ENCODE measurements around the gene BPIFA1.

The BPIFA1 gene

GRCh38 chr20:33282196-33282934 lies 46.6 kb downstream of the BPIFA1 start:
- Histone ChIP-seq H3K27me3 (ENCODE audit: control insufficient read depth, insufficient read depth, low read length) (no peaks in the 10 kb centered on the region), H3K4me3 (ENCODE audit: low read length) (no peak overlapping the region), H3K36me3 (ENCODE audit: control insufficient read depth, insufficient read depth, low read length) (no peaks in the 10 kb centered on the region)

GRCh38 chr20:33282991-33283555 lies 47.3 kb downstream of the BPIFA1 start, which contains the start of gene BPIFB1:
TSS of gene BPIFB1 (plus strand) at chr20:33283214. CDS start at chr20:33286074, 2,860 bp downstream.
- peak within 1 kb of the TSS; percentile 22 for H3K9ac ChIP-seq (ENCODE audit: low read length)
- H3K9me3 ChIP-seq (ENCODE audit: control insufficient read depth, low read length) = no peaks in the 10 kb centered on the region
- H3K4me3 ChIP-seq (ENCODE audit: low read length) = no peak within 1 kb of the TSS
- H3K4me1 ChIP-seq (ENCODE audit: control insufficient read depth, insufficient read depth, low read length) = peaks cover 42% of the 10 kb centered on the region
- H3K36me3 ChIP-seq (ENCODE audit: control insufficient read depth, insufficient read depth, low read length) = no peaks in the 10 kb centered on the region
- no peaks in the 10 kb centered on the region for H3K27me3 ChIP-seq (ENCODE audit: control insufficient read depth, insufficient read depth, low read length)

More at GRCh38 chr20:33282196-33282934, 46.6 kb downstream of the BPIFA1 start:
- no peaks in the 10 kb centered on the region for H3K9me3 ChIP-seq (ENCODE audit: control insufficient read depth, low read length)
- peaks cover 50% of the 10 kb centered on the region for H3K4me1 ChIP-seq (ENCODE audit: control insufficient read depth, insufficient read depth, low read length)
- H3K9ac ChIP-seq (ENCODE audit: low read length) = no peak overlapping the region

- Histone ChIP-seq H3K4me1 (ENCODE audit: control insufficient read depth, insufficient read depth, low read length) (peaks cover 34% of the 10 kb centered on the region), H3K4me3 (ENCODE audit: low read length) (no peak overlapping the region), H3K36me3 (ENCODE audit: control insufficient read depth, insufficient read depth, low read length) (no peaks in the 10 kb centered on the region), H3K9ac (ENCODE audit: low read length) (no peak overlapping the region), H3K27me3 (ENCODE audit: control insufficient read depth, insufficient read depth, low read length) (no peaks in the 10 kb centered on the region), H3K9me3 (ENCODE audit: control insufficient read depth, low read length) (no peaks in the 10 kb centered on the region)
Measured at GRCh38 chr20:33284284-33284683, 48.5 kb downstream of the BPIFA1 start.

GRCh38 chr20:33284937-33285336 lies 49.1 kb downstream of the BPIFA1 start:
- no peak overlapping the region for H3K4me3 ChIP-seq (ENCODE audit: low read length)
- H3K9me3 ChIP-seq (ENCODE audit: control insufficient read depth, low read length) = no peaks in the 10 kb centered on the region
- H3K36me3 ChIP-seq (ENCODE audit: control insufficient read depth, insufficient read depth, low read length) = no peaks in the 10 kb centered on the region
- H3K4me1 ChIP-seq (ENCODE audit: control insufficient read depth, insufficient read depth, low read length) = peaks cover 30% of the 10 kb centered on the region
- H3K27me3 ChIP-seq (ENCODE audit: control insufficient read depth, insufficient read depth, low read length) = no peaks in the 10 kb centered on the region
- H3K9ac ChIP-seq (ENCODE audit: low read length) = no peak overlapping the region

GRCh38 chr20:33285861-33286495 lies 50.2 kb downstream of the BPIFA1 start:
- peaks cover 22% of the 10 kb centered on the region for H3K4me1 ChIP-seq (ENCODE audit: control insufficient read depth, insufficient read depth, low read length)
- no peak overlapping the region for H3K4me3 ChIP-seq (ENCODE audit: low read length)
- H3K9ac ChIP-seq (ENCODE audit: low read length) = no peak overlapping the region
- H3K9me3 ChIP-seq (ENCODE audit: control insufficient read depth, low read length) = no peaks in the 10 kb centered on the region
- no peaks in the 10 kb centered on the region for H3K27me3 ChIP-seq (ENCODE audit: control insufficient read depth, insufficient read depth, low read length)
- no peaks in the 10 kb centered on the region for H3K36me3 ChIP-seq (ENCODE audit: control insufficient read depth, insufficient read depth, low read length)

GRCh38 chr20:33287884-33288283 lies 52.1 kb downstream of the BPIFA1 start:
- Histone ChIP-seq H3K9ac (ENCODE audit: low read length) (no peak overlapping the region), H3K4me1 (ENCODE audit: control insufficient read depth, insufficient read depth, low read length) (peaks cover 7% of the 10 kb centered on the region), H3K36me3 (ENCODE audit: control insufficient read depth, insufficient read depth, low read length) (no peaks in the 10 kb centered on the region), H3K4me3 (ENCODE audit: low read length) (no peak overlapping the region), H3K9me3 (ENCODE audit: control insufficient read depth, low read length) (no peaks in the 10 kb centered on the region), H3K27me3 (ENCODE audit: control insufficient read depth, insufficient read depth, low read length) (no peaks in the 10 kb centered on the region)

GRCh38 chr20:33290852-33291251 lies 55.1 kb downstream of the BPIFA1 start:
- Histone ChIP-seq H3K27me3 (ENCODE audit: control insufficient read depth, insufficient read depth, low read length) (no peaks in the 10 kb centered on the region), H3K4me3 (ENCODE audit: low read length) (no peak overlapping the region), H3K36me3 (ENCODE audit: control insufficient read depth, insufficient read depth, low read length) (no peaks in the 10 kb centered on the region), H3K9me3 (ENCODE audit: control insufficient read depth, low read length) (no peaks in the 10 kb centered on the region), H3K4me1 (ENCODE audit: control insufficient read depth, insufficient read depth, low read length) (no peaks in the 10 kb centered on the region), H3K9ac (ENCODE audit: low read length) (no peak overlapping the region)

- Histone ChIP-seq H3K4me1 (ENCODE audit: control insufficient read depth, insufficient read depth, low read length) (no peaks in the 10 kb centered on the region), H3K9me3 (ENCODE audit: control insufficient read depth, low read length) (no peaks in the 10 kb centered on the region), H3K4me3 (ENCODE audit: low read length) (no peak overlapping the region), H3K27me3 (ENCODE audit: control insufficient read depth, insufficient read depth, low read length) (no peaks in the 10 kb centered on the region), H3K9ac (ENCODE audit: low read length) (no peak overlapping the region), H3K36me3 (ENCODE audit: control insufficient read depth, insufficient read depth, low read length) (no peaks in the 10 kb centered on the region)
Measured at GRCh38 chr20:33291416-33291815, 55.6 kb downstream of the BPIFA1 start.

- no peaks in the 10 kb centered on the region for H3K27me3 ChIP-seq (ENCODE audit: control insufficient read depth, insufficient read depth, low read length)
- no peaks in the 10 kb centered on the region for H3K4me1 ChIP-seq (ENCODE audit: control insufficient read depth, insufficient read depth, low read length)
- H3K4me3 ChIP-seq (ENCODE audit: low read length) = no peak overlapping the region
- no peaks in the 10 kb centered on the region for H3K36me3 ChIP-seq (ENCODE audit: control insufficient read depth, insufficient read depth, low read length)
- no peak overlapping the region for H3K9ac ChIP-seq (ENCODE audit: low read length)
- no peaks in the 10 kb centered on the region for H3K9me3 ChIP-seq (ENCODE audit: control insufficient read depth, low read length)
Measured at GRCh38 chr20:33291830-33292355, 56.1 kb downstream of the BPIFA1 start.

Data from mucosa of stomach (tissue), 1 donor.